Activated CD8-positive, alpha-beta T cell treated with anti-CD3 and anti-CD28 coated beads for 36 hours (primary cell): ENCODE results near the gene FASN. TPM values are rescaled to one million over a fixed set of nuclear protein-coding genes. Genes with fewer than 3 reads are reported as not detected.

Experiments
- ATAC-seq: fragments of 200-7000 bp; cut with Tn5 transposase; one replicate; pipeline ENCODE4 v1.10.0; 2021; ENCODE audit warnings: mild to moderate bottlenecking, moderate library complexity
- CTCF ChIA-PET: fragments of 350-600 bp; sonication (Branson Sonifier 250); formaldehyde crosslinking; loops from one replicate; lab custom pipeline; 2021; ENCODE audit warnings: antibody characterized with exemption; lab: Charles Lee
- POLR2A ChIA-PET: fragments of 350-600 bp; sonication (Branson Sonifier 250); formaldehyde crosslinking; loops from one replicate; lab custom pipeline; 2021; ENCODE audit warnings: antibody characterized with exemption; lab: Charles Lee
- DNase-seq: peaks from one replicate; pipeline ENCODE4 v3.0.0-alpha.2; 2020
- H3K27ac Mint-ChIP-seq: one replicate; pipeline ENCODE4 v1.8.0; 2021; ENCODE audit warnings: mild to moderate bottlenecking, mixed read lengths
- H3K27me3 Mint-ChIP-seq: one replicate; pipeline ENCODE4 v1.8.0; 2021; ENCODE audit warnings: mixed read lengths
- H3K36me3 Mint-ChIP-seq: one replicate; pipeline ENCODE4 v1.8.0; 2021; ENCODE audit warnings: low read depth, mixed read lengths
- H3K4me1 Mint-ChIP-seq: one replicate; pipeline ENCODE4 v1.8.0; 2021; ENCODE audit warnings: low read depth, mixed read lengths
- H3K4me3 Mint-ChIP-seq: one replicate; pipeline ENCODE4 v1.8.0; 2021; ENCODE audit warnings: mild to moderate bottlenecking, moderate library complexity, mixed read lengths
- H3K9me3 Mint-ChIP-seq: one replicate; pipeline ENCODE4 v1.8.0; 2021; ENCODE audit warnings: mixed read lengths
- CTCF ChIP-seq: fragments of 200-600 bp; IDR thresholded peaks from one replicate; pipeline ENCODE4 v1.8.0; 2022; ENCODE audit warnings: antibody characterized with exemption, mild to moderate bottlenecking
- intact Hi-C: fragments of 100-400 bp; cut with micrococcal nuclease; formaldehyde crosslinking; loops from one replicate; pipeline ENCODE4 v1.10.0; 2022
- total RNA-seq, 2 experiments: library from RNA; stranded (reverse); gene quantifications; one replicate each; pipeline ENCODE4 v1.2.3, GENCODE V29; 2021

FASN gene
- total RNA-seq, 2 experiments from 2014 or later, result 250 to 260 TPM

- ATAC-seq (peak; percentile 14), DNase-seq (peak; percentile 46)
- H3K27ac Mint-ChIP-seq, result peak overlapping the region; percentile 93
- no peaks in the 10 kb centered on the region for H3K27me3 Mint-ChIP-seq
- H3K9me3 Mint-ChIP-seq, result no peaks in the 10 kb centered on the region
- H3K4me3 Mint-ChIP-seq, result peak overlapping the region; percentile 48
- intact Hi-C loops, result no loop called here
- CTCF ChIA-PET, result interaction anchor here (1.0 to 1.8 kb wide), 4 partner anchors 14 to 92 kb away, joined by 5 to 7 read pairs (median 5); partner anchors contain the start of gene DCXR
- POLR2A ChIA-PET, result interaction anchor here (0.6 to 2.0 kb wide), 9 partner anchors 9 to 92 kb away, joined by 3 to 10 read pairs (median 3); partner anchors contain the start of gene FASN
- H3K36me3 Mint-ChIP-seq, result peaks cover 20% of the 10 kb centered on the region
- TF ChIP-seq CTCF, result no peak
- peaks cover 63% of the 10 kb centered on the region for H3K4me1 Mint-ChIP-seq
Observed at GRCh38 chr17:82121660-82122629, 23.9 kb upstream of the FASN start.

- Mint-ChIP-seq H3K27ac (peak overlapping the region; percentile 93), H3K4me3 (no peak overlapping the region), H3K4me1 (peaks cover 56% of the 10 kb centered on the region), H3K27me3 (no peaks in the 10 kb centered on the region), H3K36me3 (peaks cover 20% of the 10 kb centered on the region), H3K9me3 (no peaks in the 10 kb centered on the region)
- ChIA-PET POLR2A (interaction anchor here (0.6 to 2.0 kb wide), 7 partner anchors 9 to 92 kb away, joined by 3 to 10 read pairs (median 3); partner anchors contain the start of gene FASN), CTCF (interaction anchor here (1.0 to 1.8 kb wide), 5 partner anchors 13 to 91 kb away, joined by 3 to 7 read pairs (median 5); partner anchors contain the start of gene DCXR)
- intact Hi-C loops, result no loop called here
- TF ChIP-seq CTCF, result no peak
- ATAC-seq, result no peak
- no peak for DNase-seq
Observed at GRCh38 chr17:82121246-82121645, 23.2 kb upstream of the FASN start.

GRCh38 chr17:82120148-82120547, 22.1 kb upstream of the FASN start:
- no peak for TF ChIP-seq CTCF
- no peaks in the 10 kb centered on the region for H3K27me3 Mint-ChIP-seq
- POLR2A ChIA-PET, result interaction anchor here (0.6 to 2.0 kb wide), 3 partner anchors 11 to 22 kb away, joined by 3 to 10 read pairs (median 5); partner anchors contain the start of gene FASN
- DNase-seq (peak; percentile 69), ATAC-seq (peak; percentile 80)
- peak overlapping the region; percentile 84 for H3K27ac Mint-ChIP-seq
- H3K4me3 Mint-ChIP-seq, result peak overlapping the region; percentile 42
- intact Hi-C loops, result no loop called here
- H3K36me3 Mint-ChIP-seq, result peaks cover 18% of the 10 kb centered on the region
- H3K4me1 Mint-ChIP-seq, result peaks cover 50% of the 10 kb centered on the region
- no peaks in the 10 kb centered on the region for H3K9me3 Mint-ChIP-seq
- CTCF ChIA-PET, result interaction anchor here (1.1 to 1.8 kb wide), 2 partner anchors 14 to 34 kb away, joined by 3 to 7 read pairs; no protein-coding TSS in a partner anchor

GRCh38 chr17:82118815-82119380, 20.9 kb upstream of the FASN start:
- H3K27ac Mint-ChIP-seq, result no peak overlapping the region
- no peak for DNase-seq
- peaks cover 42% of the 10 kb centered on the region for H3K4me1 Mint-ChIP-seq
- TF ChIP-seq CTCF, result no peak
- H3K4me3 Mint-ChIP-seq, result no peak overlapping the region
- POLR2A ChIA-PET, result no interaction called here
- H3K9me3 Mint-ChIP-seq, result no peaks in the 10 kb centered on the region
- H3K36me3 Mint-ChIP-seq, result peaks cover 12% of the 10 kb centered on the region
- intact Hi-C loops, result no loop called here
- H3K27me3 Mint-ChIP-seq, result no peaks in the 10 kb centered on the region
- CTCF ChIA-PET, result no interaction called here
- no peak for ATAC-seq
